ENCODE results near the gene KRT77. TPM values are rescaled to one million over a fixed set of nuclear protein-coding genes. Genes with fewer than 3 reads are reported as not detected.

Gene KRT77
- polyA plus RNA-seq, 3 donors = not detected

DNA sequence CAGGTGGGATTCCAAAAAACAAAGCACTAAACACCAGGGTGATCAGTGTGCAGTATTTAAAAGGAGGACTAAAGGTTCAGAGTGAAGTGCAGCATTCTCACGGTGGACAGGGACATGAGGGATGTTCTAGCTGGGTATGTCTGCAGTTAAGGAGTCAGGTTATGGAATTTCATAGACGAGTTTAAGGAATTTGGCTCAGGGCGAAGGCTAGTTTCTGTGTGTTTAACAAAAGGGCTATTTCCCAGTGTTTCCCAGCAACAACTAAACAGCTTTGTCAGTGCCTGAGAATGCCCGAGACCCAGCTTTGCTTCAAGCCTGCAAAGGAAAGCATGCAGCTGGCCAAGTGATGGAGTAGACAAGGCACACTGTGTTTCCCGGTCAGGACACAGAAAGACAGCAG, 30.1 kb downstream of the KRT77 start:
- Histone ChIP-seq H2AFZ (ENCODE audit: insufficient read depth, low read depth, low read length, poor library complexity, severe bottlenecking) (no peak overlapping the region), H4K20me1 (ENCODE audit: insufficient read depth, low read length) (no peaks in the 10 kb centered on the region), H3K4me3 (replicated peaks in 1 of 3; ENCODE audit: low read depth in 2 of 3, low read length in 3 of 3) (no peak overlapping the region), H3K36me3 (replicated peaks in 1 of 2; ENCODE audit: control insufficient read depth in 1 of 2, insufficient read depth in 2 of 2, low read length in 2 of 2) (no peaks in the 10 kb centered on the region), H3K9ac (ENCODE audit: insufficient read depth, low read length, poor library complexity, severe bottlenecking) (no peak overlapping the region), H3K4me2 (replicated peaks; ENCODE audit: extremely low read depth, low read length, poor library complexity, severe bottlenecking) (no peak overlapping the region), H3K27me3 (ENCODE audit: control insufficient read depth in 2 of 2, insufficient read depth in 2 of 2, low read length in 2 of 2) (no peaks in the 10 kb centered on the region), H3K9me3 (replicated peaks in 1 of 2; ENCODE audit: control insufficient read depth in 1 of 2, insufficient read depth in 1 of 2, low read length in 2 of 2) (no peaks in the 10 kb centered on the region), H3K79me2 (ENCODE audit: insufficient read depth, low read length) (no peaks in the 10 kb centered on the region), H3K27ac (ENCODE audit: low read depth in 1 of 2, low read length in 2 of 2) (no peak overlapping the region), H3K4me1 (ENCODE audit: control insufficient read depth in 1 of 2, insufficient read depth in 2 of 2, low read length in 2 of 2) (no peaks in the 10 kb centered on the region)
- H3K4me3 Mint-ChIP-seq = no peak overlapping the region
- no peak overlapping the region for H3K27ac Mint-ChIP-seq
- no peak for DNase-seq
- intact Hi-C loops (cut with micrococcal nuclease) = no loop called here
- no peaks in the 10 kb centered on the region for H3K9me3 Mint-ChIP-seq
- TF ChIP-seq, protein P1, sequence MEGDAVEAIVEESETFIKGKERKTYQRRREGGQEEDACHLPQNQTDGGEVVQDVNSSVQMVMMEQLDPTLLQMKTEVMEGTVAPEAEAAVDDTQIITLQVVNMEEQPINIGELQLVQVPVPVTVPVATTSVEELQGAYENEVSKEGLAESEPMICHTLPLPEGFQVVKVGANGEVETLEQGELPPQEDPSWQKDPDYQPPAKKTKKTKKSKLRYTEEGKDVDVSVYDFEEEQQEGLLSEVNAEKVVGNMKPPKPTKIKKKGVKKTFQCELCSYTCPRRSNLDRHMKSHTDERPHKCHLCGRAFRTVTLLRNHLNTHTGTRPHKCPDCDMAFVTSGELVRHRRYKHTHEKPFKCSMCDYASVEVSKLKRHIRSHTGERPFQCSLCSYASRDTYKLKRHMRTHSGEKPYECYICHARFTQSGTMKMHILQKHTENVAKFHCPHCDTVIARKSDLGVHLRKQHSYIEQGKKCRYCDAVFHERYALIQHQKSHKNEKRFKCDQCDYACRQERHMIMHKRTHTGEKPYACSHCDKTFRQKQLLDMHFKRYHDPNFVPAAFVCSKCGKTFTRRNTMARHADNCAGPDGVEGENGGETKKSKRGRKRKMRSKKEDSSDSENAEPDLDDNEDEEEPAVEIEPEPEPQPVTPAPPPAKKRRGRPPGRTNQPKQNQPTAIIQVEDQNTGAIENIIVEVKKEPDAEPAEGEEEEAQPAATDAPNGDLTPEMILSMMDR (IDR thresholded peaks at IDR 0.05) = no peak
- peaks cover 0 to 2% (median 0%) of the 10 kb centered on the region in 3 donors for H3K27me3 Mint-ChIP-seq (ENCODE audit: low read depth in 3 of 3)
- no peaks in the 10 kb centered on the region for H3K4me1 Mint-ChIP-seq
- H3K36me3 Mint-ChIP-seq = no peaks in the 10 kb centered on the region
- 83% methylated on average over 4 of the region's 5 CpGs for WGBS (ENCODE audit: insufficient coverage)

DNA sequence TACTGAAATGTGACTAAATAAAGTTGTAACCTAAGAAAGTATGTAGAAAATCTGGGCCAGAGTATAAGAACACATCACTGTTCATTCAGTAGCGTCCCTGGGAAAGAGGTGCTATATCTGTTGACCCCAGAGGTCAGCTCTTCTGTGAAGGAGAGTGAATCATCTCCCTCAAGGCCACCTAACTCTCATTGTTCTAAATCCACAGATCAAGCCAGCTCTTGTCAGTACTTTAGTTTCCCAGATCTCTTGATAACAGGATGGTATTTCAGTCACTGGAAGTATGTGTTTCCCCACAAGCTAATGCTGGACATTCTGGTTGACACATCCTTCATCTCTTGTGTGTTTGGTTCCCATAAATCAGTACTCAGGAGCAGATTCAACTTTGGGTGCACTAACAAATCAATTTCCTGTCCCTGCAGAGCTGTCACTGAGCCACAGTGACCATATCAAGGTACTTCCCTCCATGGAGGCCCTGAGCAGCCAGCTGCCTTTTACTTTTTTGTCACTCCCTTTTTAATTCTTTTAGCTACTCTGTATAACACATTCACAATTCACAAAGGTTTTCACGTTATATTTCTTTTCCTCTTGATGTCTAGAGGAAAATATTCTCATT, 30.9 kb downstream of the KRT77 start:
- no peaks in the 10 kb centered on the region for H3K9me3 Mint-ChIP-seq
- H3K9ac ChIP-seq (ENCODE audit: insufficient read depth, low read length, poor library complexity, severe bottlenecking) = no peak overlapping the region
- peaks cover 0 to 2% (median 0%) of the 10 kb centered on the region in 3 donors for H3K27me3 Mint-ChIP-seq (ENCODE audit: low read depth in 3 of 3)
- H3K36me3 Mint-ChIP-seq = no peaks in the 10 kb centered on the region
- H3K79me2 ChIP-seq (ENCODE audit: insufficient read depth, low read length) = no peaks in the 10 kb centered on the region
- no peak overlapping the region for H3K27ac ChIP-seq (ENCODE audit: low read depth in 1 of 2, low read length in 2 of 2)
- no peaks in the 10 kb centered on the region for H3K4me1 Mint-ChIP-seq
- H3K9me3 ChIP-seq (replicated peaks in 1 of 2; ENCODE audit: control insufficient read depth in 1 of 2, insufficient read depth in 1 of 2, low read length in 2 of 2) = no peaks in the 10 kb centered on the region
- TF ChIP-seq, protein P1 (IDR thresholded peaks at IDR 0.05) = no peak
- H3K4me1 ChIP-seq (ENCODE audit: control insufficient read depth in 1 of 2, insufficient read depth in 2 of 2, low read length in 2 of 2) = no peaks in the 10 kb centered on the region
- H3K27ac Mint-ChIP-seq = no peak overlapping the region
- no peak for DNase-seq
- H4K20me1 ChIP-seq (ENCODE audit: insufficient read depth, low read length) = no peaks in the 10 kb centered on the region
- no peak overlapping the region for H3K4me2 ChIP-seq (replicated peaks; ENCODE audit: extremely low read depth, low read length, poor library complexity, severe bottlenecking)
- no peak overlapping the region for H3K4me3 Mint-ChIP-seq
- H3K36me3 ChIP-seq (replicated peaks in 1 of 2; ENCODE audit: control insufficient read depth in 1 of 2, insufficient read depth in 2 of 2, low read length in 2 of 2) = no peaks in the 10 kb centered on the region
- no peak overlapping the region for H2AFZ ChIP-seq (ENCODE audit: insufficient read depth, low read depth, low read length, poor library complexity, severe bottlenecking)
- no peaks in the 10 kb centered on the region for H3K27me3 ChIP-seq (ENCODE audit: control insufficient read depth in 2 of 2, insufficient read depth in 2 of 2, low read length in 2 of 2)
- WGBS (ENCODE audit: insufficient coverage) = no CpG with 5 or more reads among the region's 2 CpGs
- H3K4me3 ChIP-seq (replicated peaks in 1 of 3; ENCODE audit: low read depth in 2 of 3, low read length in 3 of 3) = no peak overlapping the region
- intact Hi-C loops (cut with micrococcal nuclease) = no loop called here

All from CD14-positive monocyte (primary cell).